ENCODE measurements around the gene ZC3H4.
A peak's percentile ranks its signal among the peaks of the same experiment; 100 is the strongest.
"Not testable (repeated sequence)": the region's sequence is repeated elsewhere in the genome, so short reads cannot be mapped to it uniquely, and the experiment has no call there.

Gene ZC3H4

GRCh38 chr19:47078351-47078750, 35.2 kb downstream of the ZC3H4 start:
- DNase-seq = not testable (repeated sequence)

DNA sequence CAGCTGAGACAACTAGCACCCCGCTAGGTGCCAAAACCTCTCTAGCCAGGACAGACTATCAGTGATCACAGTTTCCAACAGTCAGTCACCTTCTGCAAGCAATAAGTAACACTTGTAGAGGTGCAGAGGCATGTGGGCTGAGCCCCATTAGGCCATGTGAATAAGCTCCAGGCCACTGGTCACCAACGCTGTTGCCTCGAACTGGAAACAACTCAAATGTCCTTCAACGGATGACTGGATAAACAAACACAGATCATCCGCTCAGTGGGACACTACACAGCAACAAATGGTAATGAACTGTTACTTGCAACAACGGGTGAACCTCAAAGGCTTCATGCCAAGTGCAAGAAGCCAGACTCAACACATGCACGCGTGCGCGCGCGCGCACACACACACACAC, 37.6 kb downstream of the ZC3H4 start:
- no peak for DNase-seq

- no peak for DNase-seq
Observed at GRCh38 chr19:47075179-47075810, 38.3 kb downstream of the ZC3H4 start.

DNA sequence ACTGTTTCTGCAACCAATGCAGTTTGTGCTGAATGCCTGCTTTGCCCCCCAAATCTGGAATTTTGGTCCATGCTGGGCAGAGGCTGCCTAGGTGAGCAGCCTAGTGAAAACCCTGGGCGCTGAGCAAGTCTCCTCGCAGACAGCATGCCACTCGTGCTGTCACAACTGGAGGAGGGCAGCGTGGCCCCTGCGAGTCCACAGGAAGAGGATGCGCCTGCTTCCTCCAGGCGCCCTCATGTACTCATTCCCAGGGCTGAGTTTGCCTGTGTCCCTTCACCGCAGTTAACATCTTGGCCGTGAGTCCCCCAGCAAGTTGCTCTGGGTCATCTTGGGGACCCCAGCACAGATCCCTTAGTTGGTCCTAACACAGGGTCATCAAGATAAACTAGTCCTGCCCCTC, 39.0 kb downstream of the ZC3H4 start:
- no peak for DNase-seq

GRCh38 chr19:47073574-47073973, 40.0 kb downstream of the ZC3H4 start:
- no peak for DNase-seq

GRCh38 chr19:47072323-47072722, 41.3 kb downstream of the ZC3H4 start:
- no peak for DNase-seq

DNA sequence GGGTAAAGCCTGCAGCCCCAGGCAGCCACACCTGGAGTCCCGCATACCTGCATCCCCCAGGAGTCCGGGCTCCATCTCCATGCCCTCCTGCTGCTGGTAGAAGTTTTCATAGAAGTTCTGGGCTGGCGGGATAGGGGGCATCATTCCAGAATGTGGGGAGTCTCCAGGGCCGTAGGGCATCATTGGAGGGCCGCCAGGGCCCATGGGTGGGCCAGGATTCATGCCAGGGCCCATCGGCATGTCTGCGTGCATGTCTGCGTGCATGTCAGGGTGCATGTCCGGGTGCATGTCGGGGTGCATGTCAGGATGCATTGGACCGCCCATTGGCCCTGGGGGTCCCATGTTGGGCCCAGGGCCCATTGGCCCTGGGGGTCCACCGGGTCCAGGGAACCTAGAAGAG, 41.8 kb downstream of the ZC3H4 start:
- no peak for DNase-seq

- no peak for DNase-seq
Observed at GRCh38 chr19:47070756-47071155, 42.8 kb downstream of the ZC3H4 start.

GRCh38 chr19:47069795-47070194, 43.8 kb downstream of the ZC3H4 start:
- no peak for DNase-seq

- no peak for DNase-seq
Observed at GRCh38 chr19:47068876-47069406, 44.6 kb downstream of the ZC3H4 start.

DNA sequence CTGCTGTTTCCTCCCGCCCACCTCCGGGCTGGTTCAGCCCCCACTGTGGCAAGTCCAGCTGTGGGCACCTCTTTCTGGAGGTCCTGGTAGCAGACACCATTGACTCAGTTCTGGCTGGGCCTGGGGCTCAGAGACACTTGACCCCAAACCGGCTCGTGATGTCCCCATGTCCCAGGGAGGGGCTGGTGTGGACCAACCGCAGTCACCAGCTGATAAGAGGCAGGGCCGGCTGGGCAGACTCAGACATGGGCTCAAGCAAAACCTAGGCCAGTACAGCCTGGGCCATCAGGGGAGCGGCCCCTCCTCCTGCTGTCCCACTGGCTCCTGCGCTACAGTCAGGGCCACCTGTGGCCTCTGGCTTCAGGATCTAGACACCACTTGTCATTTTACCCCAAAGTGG, 45.3 kb downstream of the ZC3H4 start:
- DNase-seq = no peak

GRCh38 chr19:47067215-47067847, 46.2 kb downstream of the ZC3H4 start:
- no peak for DNase-seq

GRCh38 chr19:47066376-47067214, 47.0 kb downstream of the ZC3H4 start:
- DNase-seq = no peak

DNA sequence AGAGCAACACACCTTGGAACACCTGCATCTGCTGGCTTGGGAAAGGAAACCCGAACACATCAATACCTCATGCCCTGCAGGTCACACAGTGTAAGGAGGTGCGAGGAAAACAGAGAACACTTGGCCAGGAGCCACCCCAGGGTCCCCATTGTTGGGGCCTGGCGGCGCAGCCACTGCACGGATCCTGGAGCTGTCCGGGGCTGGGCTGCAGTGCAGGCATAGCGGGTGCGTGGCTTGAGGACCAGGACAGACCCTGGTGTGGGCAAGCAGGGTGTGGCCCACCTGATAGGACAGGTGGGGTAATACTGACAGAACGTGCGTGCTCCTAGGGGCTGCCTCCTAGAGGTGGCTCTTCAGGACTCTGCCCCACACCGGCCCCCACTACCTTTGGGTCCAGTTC, 48.3 kb downstream of the ZC3H4 start:
- no peak for DNase-seq

GRCh38 chr19:47063874-47064273, 49.7 kb downstream of the ZC3H4 start:
- no peak for DNase-seq

DNA sequence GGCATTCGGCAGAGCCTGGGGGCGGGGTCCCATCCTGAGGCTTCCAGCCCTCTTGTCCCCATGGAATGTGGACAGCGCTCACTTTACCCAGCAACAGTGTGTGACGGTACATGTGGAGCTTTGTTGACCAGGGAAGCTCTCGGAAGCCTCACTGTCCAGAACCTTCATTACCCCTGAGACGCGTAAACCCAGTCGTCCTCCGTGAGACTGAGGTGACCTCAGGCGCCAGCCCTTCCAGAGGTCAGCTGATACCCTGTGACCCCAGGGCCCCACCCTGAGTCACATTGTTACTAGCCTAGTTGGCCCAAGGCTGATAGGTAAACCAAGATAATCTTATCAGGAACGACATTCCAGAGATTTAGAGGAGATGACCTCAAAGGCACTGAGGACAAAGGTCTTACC, 55.0 kb downstream of the ZC3H4 start:
- no peak for DNase-seq

GRCh38 chr19:47057328-47057727, 56.2 kb downstream of the ZC3H4 start:
- DNase-seq = no peak

GRCh38 chr19:47056411-47056810, 57.2 kb downstream of the ZC3H4 start:
- no peak for DNase-seq

DNA sequence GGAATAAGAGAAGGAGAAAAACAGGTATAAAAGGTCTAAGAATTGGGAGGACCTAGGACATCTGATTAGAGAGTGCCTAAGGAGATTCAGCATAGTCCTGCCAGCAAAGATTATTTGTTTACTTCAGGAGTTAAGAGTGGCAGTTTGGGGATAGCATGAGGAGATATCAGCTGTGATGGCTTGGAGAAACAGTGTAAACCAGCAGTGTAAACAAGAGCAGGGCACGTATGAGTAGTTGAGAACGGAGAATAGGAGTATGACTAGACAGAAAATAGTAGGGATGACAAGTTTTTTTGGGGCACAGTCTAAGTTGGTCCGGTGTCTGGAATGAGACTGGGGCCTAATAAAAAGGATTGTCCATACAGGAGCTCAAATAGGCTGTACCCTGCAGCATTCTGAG, 63.0 kb downstream of the ZC3H4 start:
- DNase-seq = not testable (repeated sequence)

GRCh38 chr19:47049307-47049700, 64.3 kb downstream of the ZC3H4 start:
- no peak for DNase-seq

GRCh38 chr19:47047763-47048405, 65.7 kb downstream of the ZC3H4 start:
- peak; percentile 88 for DNase-seq

- no peak for DNase-seq
Observed at GRCh38 chr19:47047272-47047762, 66.3 kb downstream of the ZC3H4 start.

GRCh38 chr19:47045867-47046470, 67.6 kb downstream of the ZC3H4 start:
- no peak for DNase-seq

Measured in activated effector memory CD4-positive, alpha-beta T cell treated with anti-CD3 and anti-CD28 coated beads, Interleukin-2, amount 50 U/mL, for 16 hours (primary cell).